SW480 (cell line): ENCODE results near the gene COX7A1.
A peak's percentile ranks its signal among the peaks of the same experiment; 100 is the strongest.

Experiments used
- DNase-seq: peaks from one replicate; pipeline ENCODE4 v3.0.0-alpha.2; 2016; ENCODE audit warnings: low spot score

The COX7A1 gene

DNA sequence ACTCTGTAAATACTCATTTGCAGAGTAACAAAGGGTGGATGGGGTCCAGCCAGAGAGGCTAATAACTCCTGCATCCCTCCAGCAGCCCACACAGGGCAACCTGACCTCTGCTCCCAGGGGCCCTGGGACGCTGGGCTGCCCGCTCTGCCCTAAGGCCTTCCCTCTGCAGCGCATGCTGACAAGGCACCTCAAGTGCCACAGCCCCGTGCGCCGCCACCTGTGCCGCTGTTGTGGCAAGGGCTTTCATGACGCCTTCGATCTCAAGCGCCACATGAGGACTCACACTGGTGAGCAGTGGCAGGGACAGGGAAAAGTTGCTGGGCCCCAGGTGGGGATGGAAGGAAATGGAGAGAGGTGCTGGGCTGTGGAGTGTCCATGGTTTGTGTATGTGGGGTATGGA, 39.6 kb downstream of the COX7A1 start:
- no peak for DNase-seq

DNA sequence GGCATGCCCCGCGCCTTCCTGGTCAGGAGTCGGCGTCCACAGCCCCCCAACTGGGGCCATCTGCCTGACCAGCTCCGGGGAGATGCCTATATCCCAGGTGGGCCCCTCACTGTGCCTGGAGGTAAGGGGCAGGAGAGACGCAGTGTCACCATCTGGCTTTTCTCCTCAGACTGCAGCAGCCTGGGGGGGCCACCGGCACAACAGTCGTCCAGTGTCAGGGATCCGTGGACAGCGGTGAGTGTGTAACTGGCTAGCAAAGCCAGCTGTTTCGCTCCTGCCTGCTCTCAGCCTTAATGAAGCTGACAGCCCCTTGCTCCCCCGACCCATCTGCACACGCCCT, 41.1 kb downstream of the COX7A1 start:
- DNase-seq: no peak

DNA sequence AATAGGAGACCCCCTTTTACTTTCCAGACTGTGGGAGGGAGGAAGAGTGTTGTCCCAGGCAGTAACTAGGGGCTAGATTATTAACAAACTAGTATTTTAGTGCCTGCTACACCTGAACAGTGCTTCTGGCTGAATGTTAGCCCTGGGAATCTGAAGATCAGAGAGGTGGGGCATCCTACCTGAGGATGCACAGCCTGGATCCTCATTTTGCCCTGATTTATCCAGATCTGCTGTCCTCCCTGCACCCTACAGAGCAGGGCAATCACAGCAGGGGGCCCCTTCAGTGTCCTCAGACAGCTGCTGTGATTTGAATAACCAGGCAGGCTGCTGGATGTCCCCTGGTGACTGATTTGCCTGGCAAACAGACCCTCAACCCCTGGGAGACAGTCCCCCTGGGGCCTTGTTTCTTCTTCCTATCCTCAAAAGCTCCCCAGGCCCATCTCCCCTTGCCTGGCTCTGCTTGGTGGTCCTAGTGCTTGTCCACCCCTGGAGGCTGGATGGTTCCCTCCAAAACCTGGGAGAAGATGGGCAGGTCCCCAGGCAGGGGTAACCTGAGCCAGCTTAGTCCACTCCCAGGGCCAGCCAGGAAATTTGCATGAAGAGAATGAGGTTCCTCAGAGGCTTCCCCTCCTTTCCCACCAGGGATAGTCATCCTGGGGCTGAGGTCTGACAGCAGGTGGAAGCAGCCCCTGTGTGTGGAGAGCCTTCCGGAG, 41.6 kb downstream of the COX7A1 start, which contains the start of gene OVOL3:
OVOL3 (plus strand) TSS at position 657 of the 713 bp plus-strand sequence. CDS start 60 bp downstream, outside the sequence.
- no peak for DNase-seq

DNA sequence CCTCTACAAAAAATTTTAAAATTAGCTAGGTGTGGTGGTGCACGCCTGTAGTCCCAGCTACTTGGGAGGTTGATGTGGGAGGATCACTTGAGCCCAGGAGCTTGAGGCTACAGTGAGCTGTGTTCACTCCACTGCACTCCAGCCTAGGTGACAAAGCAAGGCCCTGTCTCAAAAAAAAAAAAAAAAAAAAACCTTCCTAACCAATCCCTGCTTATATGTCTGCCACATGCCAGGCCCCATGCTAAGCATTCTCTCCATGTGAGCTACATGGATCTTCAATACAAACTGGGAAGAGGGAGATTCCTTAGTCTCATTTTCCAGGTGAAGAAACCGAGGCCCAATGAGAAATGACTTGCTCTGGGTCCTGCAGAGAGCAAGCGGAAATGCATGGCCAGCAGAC, 43.6 kb downstream of the COX7A1 start:
- no peak for DNase-seq

DNA sequence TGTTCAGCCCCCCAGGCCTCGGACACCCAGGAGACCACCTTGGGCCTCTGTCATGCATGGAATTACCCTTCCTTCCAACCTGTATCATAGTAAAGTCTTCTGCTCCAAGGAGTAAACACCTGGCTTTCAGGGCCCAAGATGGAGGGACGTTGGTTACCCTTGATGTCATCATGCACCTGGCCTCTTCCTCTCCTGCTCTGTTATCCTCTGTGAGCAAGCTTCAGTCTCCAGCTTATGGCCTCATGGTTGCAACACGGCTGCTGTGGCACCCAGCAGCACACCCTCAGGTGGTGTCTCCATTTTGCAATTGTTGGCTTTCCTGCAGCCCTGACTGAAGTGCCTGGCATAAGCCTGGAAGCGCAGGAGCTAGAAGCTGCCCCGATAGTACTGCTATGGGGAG, 45.3 kb downstream of the COX7A1 start:
- no peak for DNase-seq

DNA sequence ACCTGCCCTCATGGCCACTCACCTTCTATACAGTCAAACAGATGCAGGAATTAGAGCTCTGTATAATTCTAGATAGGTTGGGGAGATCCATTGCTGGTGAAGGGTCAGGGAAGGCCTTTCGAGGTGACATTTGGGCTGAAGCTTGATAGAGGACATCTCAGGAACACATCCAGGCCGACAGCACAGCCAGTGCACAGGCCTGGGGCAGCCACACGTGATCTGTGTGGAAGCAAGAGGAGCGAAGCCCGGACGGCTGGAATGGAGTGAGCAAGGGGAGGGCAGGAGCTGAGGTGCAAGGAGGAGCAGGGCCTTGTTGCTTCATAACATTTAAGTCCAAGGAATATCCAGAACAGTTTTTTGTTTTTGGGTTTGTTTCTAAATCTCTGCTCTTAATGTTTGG, 45.8 kb downstream of the COX7A1 start:
- no peak for DNase-seq

DNA sequence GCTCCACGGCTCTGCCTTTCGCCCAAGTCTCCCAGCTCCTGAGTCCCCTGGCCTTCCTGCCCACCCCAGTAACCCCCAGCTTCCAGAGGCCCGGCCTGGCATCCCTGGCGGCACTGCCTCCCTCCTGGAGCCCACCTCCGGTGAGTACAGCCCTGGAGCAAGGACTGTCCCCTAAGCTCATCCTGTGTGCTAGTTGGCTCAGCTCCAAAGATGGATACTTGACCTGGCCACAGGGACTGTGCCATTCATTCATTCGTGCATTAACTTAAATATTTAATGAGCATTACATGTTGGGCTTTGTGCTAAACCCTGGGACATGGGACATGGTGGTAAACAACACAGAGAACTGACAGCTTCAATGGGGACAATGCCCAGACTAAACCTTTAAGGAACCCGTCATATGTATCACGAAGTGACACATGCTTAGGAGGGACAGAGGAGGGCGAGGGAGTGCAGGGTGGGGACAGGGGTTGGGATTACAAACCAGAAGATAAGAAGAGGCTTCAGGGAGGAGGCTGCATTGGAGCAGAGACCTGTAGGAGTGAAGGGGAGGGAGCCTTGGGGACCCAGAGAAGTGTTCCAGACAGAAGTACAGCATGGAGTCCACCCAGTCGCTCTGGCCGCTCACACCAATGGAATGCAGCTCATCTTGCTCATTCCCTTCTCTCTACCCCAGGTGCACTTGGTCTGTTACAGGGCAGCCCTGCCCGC, 48.2 kb downstream of the COX7A1 start:
- no peak for DNase-seq

DNA sequence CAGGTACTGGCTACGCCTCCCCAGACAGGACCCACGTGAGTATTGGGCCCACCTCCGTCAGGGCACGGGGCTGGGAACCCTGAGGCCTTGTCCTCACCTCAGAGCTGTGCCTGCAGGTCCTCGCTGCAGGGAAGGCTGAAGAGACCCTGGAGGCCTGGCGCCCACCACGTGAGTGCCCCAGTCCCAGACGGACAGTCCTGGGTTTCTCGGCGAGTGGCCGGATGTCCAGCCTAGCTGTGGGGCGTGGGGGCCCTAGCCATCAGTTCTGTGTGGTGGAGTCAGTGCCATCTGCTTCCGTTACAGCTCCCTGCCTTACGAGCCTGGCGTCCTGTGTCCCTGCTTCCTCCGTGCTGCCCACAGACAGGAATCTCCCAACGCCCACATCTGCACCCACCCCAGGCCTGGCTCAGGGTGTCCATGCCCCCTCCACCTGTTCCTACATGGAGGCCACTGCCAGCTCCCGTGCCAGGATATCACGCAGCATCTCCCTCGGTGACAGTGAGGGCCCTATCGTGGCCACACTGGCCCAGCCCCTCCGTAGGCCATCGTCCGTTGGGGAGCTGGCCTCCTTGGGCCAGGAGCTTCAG, 49.1 kb downstream of the COX7A1 start:
- no peak for DNase-seq

DNA sequence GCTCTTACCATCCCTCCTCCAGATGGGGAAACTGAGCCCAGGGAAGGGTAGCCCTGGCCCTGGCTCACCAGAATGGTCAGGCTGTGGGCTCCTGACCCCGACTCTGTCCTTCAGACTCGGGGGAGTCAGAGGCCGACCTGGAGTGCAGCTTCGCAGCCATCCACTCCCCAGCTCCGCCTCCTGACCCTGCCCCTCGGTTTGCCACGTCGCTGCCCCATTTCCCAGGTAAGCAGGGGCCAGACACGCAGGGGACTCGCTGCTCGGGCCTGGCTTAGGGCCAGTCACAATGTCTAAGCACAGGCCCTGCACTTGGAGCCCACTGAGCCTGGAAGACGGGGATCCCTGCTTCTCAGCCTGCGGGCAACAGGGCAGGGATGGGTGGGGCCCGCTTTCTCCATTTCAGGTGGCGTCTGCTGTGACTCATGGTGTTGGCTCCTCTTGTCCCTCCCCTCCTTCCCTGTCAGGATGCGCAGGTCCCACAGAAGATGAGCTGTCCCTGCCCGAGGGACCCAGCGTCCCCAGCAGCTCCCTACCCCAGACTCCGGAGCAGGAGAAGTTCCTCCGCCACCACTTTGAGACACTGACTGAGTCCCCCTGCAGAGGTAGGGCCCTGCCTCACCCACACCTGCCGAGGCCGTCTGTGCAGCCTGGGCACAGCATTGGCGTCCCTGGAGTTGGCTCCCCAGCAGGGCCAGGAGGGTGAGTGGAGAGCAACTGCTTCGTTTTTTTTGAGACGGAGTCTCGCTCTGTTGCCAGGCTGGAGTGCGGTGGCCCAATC, 50.5 kb downstream of the COX7A1 start:
- DNase-seq: peak; percentile 33
